Stimulated activated CD8-positive, alpha-beta memory T cell treated with anti-CD3 and anti-CD28 coated beads, Interleukin-12 subunit alpha, Interleukin-12 subunit beta, amount 100 ng/mL, for 24 hours (primary cell): ENCODE data around the gene CD8B2.
"Not testable (repeated sequence)": the region's sequence is repeated elsewhere in the genome, so short reads cannot be mapped to it uniquely, and the experiment has no call there.

Experiments
- DNase-seq: peaks from one replicate; pipeline ENCODE4 v3.0.0-alpha.2; 2020; ENCODE audit errors: extremely low read depth

CD8B2 gene

DNA sequence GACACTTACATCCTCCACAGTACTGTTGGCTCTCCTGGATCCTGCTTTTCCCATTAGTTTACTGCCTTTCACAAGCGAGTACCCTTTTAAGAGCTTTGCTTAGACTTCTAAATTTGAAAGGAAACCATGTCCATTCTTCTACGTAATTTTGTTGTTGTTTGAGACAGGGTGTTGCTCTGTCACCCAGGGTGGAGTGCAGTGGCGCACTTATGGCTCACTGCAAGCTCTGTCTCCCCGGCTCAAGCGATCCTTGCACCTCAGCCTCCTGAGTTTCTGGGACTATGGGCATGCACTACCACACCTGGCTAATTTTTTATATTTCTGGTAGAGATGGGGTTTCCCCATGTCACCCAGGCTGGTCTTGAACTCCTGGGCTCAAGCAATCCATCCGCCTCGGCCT is 24.8 kb downstream of the CD8B2 start:
- not testable (repeated sequence) for DNase-seq

DNA sequence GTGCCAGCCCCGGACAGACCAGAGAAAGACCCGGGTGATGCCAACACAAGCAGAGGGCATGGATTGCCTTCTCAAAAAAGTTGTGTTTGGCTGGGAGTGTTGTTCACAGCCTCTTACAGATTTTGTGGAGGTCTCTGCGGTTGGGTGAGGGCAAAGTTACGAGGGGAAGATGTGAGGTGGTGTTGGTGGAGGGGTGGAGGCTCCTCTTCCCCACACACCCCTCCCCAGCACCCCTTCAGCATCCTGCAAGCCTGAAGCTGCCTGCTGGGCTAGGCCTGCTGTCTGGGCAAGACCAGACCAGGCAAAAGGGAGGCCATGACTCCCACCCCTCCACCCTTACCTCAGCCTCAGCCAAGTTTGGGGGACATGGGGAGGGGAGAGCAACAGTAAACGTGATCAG is 26.2 kb downstream of the CD8B2 start:
- DNase-seq: not testable (repeated sequence)

- DNase-seq: not testable (repeated sequence)
These were observed 27.7 kb downstream of the CD8B2 start for GRCh38 chr2:106514827-106515226.

DNA sequence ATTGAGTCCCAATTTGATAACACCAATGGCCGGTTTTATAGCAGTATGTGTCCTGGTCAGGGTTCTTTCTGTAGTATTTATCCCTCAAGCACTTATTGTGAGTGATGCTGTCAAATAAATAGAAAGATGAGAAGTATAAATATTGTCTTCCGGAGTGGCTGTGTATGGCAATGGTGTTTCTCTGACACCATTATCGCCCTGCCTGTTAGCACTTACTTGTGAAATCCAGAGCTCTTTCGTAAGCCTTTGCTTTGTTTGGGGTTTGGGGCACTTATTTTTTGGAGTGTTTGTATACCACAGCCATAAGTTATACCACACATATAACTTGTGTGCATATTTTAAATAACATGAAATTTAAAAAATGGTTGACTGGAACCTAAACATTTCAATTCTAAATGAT is 29.3 kb downstream of the CD8B2 start:
- DNase-seq: no peak

- DNase-seq: no peak
These were observed 29.7 kb downstream of the CD8B2 start for GRCh38 chr2:106516864-106517263.

- no peak for DNase-seq
These were observed 30.2 kb downstream of the CD8B2 start for GRCh38 chr2:106517329-106517728.

DNA sequence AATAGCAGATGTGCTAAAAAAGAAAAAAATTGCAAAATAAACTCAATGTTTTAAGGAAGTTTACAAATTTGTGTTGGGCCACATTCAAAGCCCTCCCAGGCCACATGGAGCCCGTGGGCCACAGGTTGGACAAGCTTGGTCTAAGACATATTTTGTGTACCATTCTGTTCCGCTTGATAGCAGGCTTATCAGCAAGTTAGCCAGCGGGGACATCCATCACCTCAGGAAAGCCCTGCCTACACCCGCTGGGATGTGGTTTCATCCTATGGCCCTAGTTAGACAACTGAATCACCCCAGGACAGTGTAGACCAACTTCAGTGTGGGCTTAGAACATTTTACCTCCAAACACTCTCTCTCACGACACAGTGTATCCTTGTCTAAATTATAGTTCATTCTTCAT is 32.6 kb downstream of the CD8B2 start:
- DNase-seq: no peak

GRCh38 chr2:106521016-106521415 is 33.9 kb downstream of the CD8B2 start:
- DNase-seq: no peak

DNA sequence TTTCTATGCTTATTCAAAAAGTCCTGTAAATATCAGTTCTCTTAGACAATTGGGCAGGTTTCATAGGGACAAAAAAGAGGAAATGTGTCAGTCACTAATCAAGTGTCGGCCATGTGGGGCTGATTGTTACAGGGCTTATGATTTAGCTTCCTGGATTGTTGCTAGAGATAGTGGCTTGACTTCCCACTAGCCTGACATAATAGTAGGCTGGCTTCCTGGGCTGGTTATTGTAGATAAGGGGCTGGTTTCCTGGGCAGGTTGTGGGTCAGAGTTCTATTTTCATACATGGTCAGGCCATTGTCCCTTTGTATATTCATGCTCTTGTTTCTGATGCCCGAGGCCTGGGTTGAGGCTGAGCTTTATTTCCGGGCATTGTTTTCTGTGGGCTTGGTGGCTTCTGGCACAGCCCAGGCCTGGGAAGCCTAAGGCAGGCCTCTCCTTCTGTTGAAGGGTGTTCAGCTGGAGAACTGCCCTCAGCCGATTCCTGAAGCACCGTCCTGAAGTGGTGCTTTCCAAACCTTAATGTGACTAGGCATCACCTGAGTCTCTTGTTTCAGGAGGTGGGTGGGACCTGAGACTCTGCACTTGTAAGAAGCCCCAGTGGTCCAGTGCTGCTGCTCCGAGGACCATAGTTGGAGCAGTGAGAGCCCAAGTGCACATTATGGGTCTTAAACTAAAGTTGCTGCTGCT is 37.0 kb downstream of the CD8B2 start:
- DNase-seq: no peak

- no peak for DNase-seq
These were observed 43.7 kb downstream of the CD8B2 start for GRCh38 chr2:106530866-106531265.

- no peak for DNase-seq
These were observed 44.6 kb downstream of the CD8B2 start for GRCh38 chr2:106531676-106532214.

DNA sequence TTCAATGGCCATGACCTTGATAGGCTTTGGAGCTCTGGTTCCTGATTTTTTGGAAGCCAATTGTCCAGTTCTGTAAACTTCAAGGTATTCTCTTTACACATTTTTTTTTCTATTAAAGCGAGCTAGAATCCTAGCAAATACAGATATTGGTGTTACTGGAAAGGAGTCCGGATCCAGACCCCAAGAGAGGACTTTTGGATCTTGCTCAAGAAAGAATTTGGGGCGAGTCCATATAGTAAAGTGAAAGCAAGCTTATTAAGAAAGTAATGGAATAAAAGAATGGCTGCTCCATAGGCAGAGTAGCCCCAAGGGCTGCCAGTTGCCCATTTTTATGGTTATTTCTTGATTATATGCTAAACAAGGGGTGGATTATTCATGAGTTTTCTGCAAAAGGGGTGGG is 45.1 kb downstream of the CD8B2 start:
- no peak for DNase-seq

DNA sequence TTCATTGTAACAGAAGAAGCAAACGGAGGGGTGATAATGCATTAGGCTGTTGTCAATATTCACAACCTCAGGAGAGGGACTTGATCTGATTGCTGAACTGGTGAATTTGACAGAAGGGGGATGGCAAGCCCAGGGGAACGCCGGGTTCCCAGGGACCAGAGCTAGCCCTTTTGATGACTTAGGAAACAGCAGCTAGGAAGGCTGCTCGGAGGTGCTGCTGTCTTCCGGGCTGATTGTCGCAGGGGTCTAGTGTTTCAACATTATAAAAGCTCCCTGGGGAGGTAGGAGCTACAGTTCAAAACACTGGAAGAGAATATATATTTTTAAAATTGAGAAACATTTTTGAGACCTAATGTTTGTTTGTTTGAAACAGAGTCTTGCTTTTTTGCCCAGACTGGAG is 47.3 kb downstream of the CD8B2 start:
- DNase-seq: no peak

- DNase-seq: no peak
These were observed 49.3 kb downstream of the CD8B2 start for GRCh38 chr2:106536490-106536889.

DNA sequence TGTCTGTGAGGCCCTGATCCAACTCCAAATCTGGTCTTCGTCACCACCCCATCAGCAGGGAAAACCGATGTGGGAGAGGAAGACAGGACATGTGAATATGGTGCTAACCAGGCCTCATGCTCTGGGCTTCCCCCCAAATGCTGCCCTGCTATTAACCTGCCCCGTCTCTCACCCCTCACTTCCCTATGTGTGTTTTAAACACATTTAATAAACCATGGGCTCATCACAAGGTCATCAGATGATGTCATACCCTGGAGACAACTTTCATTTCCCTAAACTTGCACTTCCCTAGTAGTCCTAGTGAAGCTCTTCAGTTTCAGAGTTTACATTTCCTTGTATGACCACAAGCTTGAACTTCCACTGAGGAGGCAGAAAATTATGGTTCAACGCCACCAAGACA is 49.9 kb downstream of the CD8B2 start:
- no peak for DNase-seq

- no peak for DNase-seq
These were observed 50.6 kb downstream of the CD8B2 start for GRCh38 chr2:106537791-106538191.

DNA sequence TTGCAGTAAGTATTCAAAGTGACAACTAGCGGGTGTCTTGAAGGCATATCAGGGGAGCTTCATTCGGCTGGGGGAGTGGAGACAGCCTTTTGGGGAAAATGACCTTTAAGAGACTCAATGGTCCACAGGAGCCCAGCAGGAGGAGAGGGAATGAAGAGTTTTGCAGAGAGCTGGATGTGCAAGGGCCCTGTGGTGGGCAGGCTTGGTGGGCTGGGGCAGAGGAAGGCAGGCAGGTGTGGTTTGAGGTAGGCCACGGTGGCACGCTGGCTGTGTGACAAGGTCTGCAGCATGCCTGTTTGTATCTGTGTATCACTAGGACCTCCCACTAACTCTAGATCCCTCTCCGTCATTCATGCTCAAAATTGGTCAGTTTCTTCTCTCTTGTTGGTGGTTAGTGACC is 53.7 kb downstream of the CD8B2 start:
- no peak for DNase-seq

GRCh38 chr2:106541333-106541732 is 54.2 kb downstream of the CD8B2 start:
- DNase-seq: no peak

GRCh38 chr2:106542746-106543359 is 55.7 kb downstream of the CD8B2 start:
- DNase-seq: peak; percentile 37

DNA sequence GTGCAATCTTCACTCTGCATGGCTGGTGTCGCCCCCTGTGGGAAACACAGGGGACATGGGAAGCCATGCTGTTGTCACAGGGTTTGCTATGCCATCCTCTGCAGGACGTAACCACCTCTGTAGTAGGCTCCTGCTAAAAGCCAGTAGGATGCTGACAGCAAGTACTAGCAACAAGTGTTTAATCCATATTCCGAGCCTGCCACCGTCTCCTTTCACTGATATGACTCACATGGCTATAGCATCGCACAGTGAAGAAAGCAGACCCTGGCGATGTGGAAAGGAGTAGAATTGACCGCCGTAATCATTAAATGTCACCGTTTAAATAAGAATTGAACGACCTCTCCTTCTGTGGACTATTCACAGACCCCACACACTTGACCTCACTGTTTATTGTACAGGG is 57.8 kb downstream of the CD8B2 start:
- DNase-seq: no peak

DNA sequence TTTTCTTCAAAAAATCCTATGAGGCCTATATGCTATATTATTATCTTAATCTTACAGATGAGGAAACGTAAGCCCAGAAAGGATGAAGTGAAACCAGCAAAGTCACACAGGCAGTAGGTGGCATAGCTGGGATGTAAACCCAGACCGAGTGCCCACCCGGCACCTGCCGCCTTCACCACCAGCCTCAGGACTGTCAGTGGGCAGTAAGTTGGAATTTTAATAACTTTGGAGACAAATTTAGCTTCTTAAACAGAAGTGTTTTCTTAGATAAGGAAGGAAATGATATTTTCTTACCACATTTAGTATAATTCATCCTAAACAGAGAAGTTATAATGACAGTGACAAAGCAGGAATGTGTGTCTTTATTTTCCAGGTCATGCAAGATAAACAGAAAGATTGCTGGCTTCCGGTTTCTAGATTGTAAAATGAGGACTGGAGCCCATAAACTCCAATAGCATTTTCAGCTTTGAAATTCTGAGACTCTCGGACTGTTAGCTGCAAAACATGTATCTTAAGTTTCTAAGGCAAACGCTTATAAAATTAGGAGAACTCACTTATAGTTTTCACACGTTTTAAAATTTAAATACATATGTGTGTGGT is 59.3 kb downstream of the CD8B2 start:
- DNase-seq: no peak

GRCh38 chr2:106547164-106547903 is 60.2 kb downstream of the CD8B2 start:
- no peak for DNase-seq
